Inflammatory macrophage treated with lipopolysaccharide for 1 hour (primary cell): ENCODE measurements around the gene MRGPRD.

ENCODE experiments used
- DNase-seq, 2 donors: peaks; one replicate each; pipeline ENCODE4 v3.0.0-alpha.2; 2020 to 2022

MRGPRD gene

DNA sequence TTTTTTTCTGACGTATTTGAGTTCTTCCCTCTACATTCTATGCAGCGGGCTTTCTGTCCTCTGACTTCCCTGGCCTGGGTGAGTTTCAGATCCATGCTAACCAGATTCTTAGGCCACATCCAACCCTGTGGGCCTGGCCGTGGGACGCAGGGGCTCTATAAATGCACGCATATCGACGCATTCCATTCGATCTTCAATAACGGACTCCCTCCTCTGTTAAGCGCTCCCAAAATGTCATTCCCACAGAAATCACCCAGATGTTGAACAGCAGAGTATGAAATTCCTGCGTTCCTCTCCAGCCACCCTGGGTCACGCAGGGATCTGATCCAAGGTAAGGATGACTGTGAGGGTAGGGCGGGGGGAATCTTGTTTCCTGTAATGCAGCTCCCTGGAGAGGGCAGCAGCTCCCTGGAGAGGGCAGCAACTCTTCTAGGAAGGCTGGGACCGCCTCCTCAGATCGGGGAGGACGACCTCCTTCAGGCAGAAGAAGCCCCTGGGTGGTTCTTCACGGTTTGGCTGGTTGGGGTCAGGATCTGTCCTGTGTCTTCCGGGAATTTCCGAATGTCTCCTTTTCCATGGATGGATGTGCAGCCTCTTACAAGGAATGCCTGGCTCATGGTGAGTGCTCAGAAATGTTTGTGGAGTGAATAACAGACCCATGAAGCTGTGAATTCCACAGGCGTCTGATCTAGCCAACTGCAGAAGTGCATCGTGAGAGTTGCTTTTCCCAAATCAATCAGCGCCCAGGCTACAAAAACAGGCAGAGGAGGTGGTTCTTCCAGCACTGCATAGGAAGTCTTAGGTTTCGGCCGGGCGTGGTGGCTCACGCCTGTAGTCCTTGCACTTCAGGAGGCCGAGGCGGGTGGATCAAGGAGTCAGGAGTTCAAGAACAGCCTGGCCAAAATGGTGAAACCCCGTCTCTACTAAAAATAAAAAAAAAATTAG, 12.2 kb downstream of the MRGPRD start:
- DNase-seq: no peak

DNA sequence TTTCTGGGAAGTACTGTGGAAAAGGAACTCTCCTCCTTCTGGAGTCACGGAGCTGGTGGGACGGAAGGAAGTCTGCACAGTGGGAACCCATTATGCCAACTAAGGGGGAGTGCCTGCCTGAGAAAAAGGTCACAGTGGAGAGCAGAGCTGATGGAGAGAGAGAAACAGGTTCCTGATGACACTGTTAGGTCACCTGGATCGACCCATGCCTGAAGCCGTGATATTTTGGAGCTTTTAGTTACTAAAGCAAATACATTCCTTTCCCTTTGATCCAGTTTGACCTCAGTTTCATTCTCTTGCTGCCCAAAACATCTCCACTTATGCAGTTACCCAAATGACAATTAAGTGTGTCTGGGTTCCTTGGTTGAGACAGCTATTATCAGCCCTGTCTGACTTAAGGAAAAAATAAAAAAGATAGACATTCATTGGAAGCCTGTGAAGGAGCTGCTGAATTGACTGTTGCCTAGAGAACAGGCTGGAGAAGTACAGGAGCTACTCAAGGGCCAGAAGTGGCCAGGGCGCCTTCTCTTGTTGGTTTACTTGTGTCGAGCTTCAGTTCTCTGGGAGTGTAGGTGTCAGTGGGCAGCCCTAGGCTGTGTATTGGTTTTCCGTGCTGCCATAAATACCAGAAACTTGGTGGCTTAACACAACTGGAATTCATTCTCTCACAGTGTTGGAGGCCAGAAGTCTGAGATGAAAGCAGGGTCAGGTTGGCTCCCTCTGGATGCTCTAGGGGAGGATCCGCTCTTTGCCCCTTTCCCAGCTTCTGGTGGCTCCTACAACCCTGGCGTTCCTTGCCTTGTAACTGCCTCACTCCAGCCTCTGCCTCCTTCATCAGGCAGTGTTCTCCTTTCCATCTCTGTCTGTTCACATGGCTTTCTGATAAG, 13.6 kb downstream of the MRGPRD start:
- no peak for DNase-seq

DNA sequence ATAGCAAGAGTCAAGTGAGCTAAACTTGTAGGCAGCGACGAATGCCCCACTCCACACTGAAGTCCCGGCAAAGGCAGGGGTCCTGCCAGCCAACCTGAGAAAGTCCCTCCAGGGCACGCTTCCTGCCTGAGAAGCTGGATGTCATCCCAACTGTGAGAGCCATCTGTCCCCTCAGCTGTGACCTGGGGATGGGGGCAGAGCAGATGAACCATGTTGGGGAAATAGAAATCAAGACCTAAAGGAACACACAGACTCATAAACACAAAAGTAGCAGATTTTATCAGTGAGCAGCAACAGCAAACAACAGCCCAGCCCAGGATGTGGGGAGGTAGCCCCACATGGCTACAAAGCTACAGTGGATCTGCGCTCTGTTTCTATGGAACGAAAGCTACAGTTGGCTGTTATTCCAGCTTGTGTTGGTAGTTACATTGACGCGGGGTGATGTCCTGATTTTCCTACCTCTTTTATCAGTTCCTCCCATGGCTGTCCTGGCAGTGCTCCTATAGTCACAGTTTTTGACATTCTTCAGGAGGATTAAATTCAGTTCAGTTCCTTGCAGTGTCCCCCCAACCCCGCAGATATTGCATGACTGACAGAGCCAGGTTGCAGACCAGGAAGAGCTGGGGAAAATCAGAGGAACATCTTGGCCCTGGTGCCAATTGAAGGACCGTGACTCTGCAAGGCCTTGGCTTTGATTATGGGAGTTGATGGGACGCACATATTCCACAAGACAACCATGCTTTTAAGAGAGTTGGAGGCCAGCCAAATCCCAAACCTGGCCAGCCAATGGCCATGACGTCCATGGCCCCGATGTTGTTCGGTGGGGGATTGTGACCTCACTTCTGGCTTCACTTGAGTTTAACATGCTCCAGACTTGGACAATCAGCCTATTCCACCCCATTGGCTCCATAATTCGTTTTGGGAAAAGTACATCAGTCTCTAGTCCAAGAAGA, 14.6 kb downstream of the MRGPRD start:
- DNase-seq: no peak

DNA sequence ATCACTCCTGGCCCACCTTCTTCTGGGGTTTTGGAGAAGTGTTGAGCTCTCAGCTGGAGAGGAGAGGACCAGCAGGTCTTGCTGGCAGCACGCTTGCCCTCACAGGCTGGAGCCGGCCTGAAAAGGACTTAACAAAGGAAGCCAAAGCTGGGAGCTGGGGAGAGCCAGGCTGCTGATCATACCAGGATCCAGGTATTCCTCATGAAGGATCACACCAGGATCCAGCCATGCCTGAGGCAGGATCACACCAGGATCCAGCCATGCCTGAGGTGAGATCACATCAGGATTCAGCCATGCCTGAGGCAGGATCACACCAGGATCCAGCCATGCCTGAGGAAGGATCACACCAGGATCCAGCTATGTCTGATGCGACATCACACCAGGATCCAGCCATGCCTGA, 17.0 kb downstream of the MRGPRD start:
- DNase-seq: no peak

DNA sequence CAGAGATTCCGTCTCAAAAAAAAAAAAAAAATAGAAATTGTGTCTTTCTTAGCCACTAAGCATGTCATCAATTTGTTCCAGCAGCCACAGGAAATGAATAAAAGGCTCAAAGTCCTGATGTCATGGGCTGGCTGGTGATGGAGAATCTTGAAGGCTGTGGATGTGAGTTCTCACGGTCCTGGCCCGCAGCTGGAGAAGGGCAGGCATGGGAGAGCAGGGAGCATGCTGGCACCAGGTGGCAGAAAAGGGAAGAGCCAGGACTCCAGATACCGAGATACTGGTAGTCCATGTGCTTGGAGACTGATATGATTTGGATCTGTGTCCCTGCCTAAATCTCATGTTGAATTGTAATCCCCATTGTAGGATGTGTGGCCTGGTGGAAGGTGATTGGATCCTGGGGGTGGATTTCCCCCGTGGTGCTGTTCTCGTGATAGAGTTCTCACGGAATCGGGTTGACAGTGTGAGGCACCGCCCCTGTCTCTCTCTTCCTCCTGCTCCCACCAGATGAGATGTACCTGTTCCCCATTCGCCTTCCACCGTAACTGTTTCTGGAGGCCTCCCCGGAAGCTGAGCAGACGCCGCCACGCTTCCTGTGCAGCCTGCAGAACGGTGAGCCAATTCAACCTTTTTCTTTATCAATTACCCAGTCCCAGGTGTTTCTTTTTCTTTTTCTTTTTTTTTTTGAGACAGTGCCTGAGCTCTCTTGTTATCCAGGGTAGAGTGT, 18.1 kb downstream of the MRGPRD start:
- DNase-seq: no peak

DNA sequence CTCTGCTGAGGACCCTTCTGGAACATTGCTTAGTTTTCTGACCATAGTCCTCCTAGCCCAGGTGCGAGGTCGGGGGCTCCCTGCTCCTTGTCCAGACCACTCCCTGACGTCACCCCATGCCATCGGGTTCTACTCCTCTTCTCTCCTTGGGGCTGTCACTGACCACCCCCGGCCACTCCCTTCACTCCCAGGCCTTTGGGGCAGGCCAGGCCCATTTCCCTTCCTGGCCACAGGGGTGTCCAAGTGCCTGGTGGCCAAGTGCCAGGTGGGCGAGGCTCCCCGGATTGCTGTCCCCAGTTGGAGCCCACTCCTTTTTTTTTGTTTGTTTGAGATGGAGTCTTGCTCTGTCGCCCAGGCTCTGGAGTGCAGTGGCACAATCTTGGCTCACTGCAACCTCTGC, 19.5 kb downstream of the MRGPRD start:
- no peak for DNase-seq

DNA sequence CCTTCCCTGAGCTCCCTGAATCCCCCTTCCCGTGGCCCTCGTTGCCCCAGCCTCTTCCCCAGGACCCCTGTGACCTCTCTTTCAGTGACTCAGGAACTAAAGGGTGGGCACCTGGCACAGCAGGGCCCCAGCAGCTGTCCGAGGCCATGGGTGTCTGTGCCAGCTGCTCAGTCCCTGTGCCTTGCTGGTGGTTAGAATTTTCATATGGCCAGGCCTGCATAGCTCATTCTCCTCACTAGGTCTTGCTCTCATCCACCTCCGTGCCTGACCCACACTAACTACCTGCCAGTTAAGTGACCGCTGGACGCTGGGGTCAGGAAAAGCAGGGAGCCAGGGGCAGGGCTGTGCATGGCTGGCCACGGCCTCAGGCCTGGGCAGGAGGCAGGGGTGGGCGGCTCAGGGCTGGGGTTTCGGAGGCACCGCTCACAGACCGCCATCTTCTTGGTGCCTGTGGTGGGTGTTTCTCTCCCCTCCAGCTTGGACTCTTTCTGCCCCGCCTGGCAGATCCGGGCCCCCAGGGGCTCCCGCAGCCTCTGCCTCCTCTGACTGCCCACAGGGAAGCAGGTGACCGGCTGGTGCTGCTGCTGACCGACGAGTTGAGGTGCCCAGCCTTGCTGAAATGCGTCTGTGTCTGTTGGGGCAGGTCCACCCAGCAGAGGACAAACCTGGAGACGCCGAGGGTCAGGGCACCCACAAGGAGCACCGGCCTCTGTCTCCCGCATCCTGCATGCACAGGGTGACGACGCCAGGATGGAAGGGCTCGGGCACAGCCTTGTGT, 20.3 kb downstream of the MRGPRD start:
- DNase-seq: no peak

DNA sequence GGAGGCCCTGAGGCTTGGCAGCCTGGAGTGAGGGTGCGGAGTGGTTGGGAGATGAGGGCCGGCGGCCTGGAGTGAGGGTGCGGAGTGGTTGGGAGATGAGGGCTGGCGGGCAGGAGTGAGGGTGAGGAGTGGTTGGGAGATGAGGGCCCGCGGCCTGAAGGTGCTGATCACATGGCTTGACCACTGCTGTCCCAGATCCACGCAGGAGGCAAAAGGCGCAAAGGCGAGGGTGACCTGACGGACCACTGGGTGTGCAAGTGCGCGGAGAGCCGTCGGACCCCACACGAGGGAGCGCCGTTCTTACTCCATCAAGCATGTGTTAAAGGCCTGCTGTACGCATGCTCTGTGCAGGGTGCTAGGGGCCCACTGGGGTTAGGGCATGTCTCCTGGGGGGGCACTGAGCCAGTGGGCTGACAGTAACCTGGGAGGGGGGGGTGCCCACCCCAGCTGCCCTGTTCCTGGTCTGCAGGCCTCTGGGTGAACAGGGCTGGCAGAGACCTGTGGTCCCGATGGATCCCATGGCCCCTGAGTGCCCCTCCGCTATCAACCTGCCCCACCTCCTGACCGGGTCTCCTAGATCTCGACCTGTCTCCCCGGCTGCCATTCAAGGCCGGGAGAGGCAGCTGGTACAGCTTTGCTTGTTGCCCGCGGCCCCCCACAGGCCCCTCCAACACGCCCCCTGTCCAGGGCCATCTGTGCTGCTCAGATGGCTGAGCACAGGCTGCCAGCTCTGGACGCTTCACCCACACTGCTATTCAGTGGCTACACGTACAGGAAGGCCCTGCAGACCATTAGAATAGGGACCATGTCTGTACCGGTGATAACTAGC, 21.1 kb downstream of the MRGPRD start:
- DNase-seq: no peak

DNA sequence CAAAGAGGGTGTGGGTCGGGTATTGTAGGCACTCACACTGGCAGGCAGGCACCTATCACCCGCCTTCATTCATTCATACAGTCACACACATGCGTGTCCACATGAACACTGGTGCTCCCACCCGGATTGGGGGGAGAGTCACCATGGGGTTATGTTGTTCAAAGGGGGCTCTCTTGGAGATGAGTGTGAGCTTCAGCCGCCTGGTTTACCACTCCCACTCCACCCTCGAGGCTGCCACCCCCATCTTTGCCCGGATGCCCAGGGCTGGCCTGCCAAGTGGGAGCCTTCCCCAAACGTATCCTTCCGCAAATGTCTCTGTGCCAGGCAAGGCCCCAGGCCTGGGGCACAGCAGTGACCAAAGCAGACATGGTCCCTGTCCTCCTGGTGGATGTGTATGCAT, 22.6 kb downstream of the MRGPRD start:
- no peak for DNase-seq

DNA sequence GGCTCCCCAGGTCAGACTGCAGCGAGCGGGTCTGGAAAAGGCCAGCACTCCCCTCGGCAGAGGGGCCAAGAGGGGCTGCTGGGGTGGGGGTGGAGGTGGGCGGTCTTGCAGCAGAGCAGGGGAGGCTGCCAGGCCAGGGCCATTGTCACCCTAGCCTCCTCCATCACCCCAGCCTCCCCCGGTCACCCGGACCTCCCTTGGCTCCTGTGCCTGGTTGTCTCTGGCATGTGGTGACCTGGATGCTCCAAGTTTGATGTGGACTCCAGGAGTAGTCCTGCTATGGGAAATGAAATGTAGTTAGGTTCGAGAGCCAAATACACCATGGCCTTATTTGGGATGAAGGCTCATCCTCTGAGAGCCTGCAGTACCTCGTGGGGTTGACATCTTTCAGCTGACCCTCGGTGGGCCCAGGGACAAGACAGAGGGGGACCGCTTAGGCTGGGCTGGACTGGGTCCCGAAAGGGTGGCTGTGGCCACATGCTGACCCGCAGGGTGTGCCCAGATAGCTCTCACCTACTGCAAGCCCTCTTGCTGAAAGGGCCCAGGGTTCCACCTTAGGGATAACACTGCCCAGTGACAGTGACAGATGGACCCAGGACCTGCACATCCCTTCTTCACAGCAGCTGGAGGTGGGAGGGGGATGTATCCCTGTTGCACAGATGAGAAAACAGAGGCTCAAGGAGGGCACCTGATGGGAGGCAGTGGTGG, 24.1 kb downstream of the MRGPRD start:
- no peak for DNase-seq

DNA sequence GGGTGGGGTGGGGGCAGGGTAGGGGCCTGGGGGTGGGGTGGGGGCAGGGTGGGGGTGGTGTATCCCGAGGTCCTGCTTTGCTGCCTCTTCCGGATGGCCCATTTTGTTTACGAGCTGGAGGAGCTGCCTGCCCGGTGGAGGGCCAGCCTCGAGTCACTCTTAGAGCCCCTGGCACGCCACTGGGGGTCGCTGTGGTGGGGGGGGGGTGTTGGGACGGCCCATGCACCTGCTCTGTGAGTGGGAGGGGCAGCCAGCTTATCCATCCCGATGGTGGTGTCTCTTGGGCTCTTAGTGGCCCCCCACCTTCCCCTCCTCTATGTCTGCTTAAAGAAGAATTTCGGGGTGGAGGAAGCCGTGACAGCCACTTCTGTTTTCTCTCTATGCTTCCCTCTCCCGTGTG, 24.6 kb downstream of the MRGPRD start:
- no peak for DNase-seq

DNA sequence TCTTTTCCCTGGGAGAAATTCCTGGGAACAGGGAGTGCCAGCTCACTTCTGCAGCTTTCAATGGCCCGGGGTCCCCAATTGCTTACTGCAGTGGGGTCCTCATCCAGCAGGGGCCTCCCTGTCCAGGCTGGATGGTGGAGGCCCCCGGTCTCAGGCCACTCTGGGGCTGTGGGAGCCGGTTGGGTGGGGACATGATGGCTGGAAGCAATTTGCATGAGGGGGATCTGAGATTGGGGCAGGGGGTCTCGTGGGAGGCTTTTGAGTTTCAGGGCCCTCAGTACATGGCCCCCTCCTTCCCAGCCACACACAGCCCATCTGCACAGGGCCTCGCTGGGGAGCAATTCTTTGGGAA, 25.2 kb downstream of the MRGPRD start:
- DNase-seq: no peak

DNA sequence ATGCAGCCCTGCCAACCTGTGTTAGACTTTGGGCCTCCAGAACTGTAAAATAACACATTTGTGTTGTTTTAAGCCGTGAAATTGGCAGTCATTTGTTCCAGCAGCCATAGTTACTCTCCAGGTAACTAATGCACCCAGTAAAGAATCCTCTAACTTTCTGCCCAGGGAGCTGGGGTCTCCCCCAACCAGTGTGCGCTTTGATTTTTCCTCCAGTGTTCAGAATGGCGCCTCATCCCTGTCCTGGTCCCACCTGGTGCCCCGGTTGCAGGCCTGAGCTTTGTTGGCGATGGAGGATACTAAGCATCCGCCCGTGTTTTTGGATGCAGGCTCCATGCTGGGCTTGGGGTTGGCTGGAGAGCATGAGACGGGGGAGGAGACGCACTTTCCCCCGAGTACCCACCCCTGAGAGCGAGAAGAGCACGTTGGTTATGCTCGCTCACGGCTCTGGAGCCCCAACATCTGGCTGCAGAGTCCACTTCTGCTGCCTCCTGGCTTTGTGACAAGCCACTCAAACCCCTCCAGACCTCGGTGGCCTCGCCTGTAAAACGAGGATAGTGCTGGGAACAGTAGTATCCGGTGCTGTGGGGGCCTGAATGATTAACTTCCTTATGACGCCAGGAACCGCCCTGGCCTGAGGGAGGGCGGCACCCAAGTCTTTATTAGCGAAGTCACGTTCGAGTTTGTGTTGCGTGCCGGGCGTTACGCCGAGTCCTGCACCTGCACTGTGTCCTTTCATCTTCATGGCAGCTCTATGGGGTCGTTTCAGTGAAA, 25.8 kb downstream of the MRGPRD start:
- DNase-seq: peak; percentile 35 to 53

DNA sequence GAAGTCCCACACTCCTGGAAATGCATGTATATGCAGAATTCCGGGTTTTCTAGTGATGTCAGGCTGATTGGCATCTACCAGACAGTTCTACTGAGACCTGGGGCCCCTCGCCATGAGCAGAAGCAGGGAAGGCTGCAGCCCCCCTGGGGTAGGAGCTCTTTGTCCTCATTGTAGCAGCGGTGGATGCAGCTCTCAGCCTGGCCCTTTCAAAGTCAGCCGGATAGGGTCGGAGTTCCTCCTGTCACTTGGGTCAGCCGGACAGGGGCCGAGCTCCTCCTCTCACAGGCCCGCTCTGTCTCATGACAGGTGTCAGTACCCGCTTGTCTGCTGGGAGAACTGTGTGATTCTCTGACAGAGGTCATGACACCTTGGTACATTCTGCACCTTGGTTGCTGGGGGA, 30.0 kb downstream of the MRGPRD start:
- no peak for DNase-seq

DNA sequence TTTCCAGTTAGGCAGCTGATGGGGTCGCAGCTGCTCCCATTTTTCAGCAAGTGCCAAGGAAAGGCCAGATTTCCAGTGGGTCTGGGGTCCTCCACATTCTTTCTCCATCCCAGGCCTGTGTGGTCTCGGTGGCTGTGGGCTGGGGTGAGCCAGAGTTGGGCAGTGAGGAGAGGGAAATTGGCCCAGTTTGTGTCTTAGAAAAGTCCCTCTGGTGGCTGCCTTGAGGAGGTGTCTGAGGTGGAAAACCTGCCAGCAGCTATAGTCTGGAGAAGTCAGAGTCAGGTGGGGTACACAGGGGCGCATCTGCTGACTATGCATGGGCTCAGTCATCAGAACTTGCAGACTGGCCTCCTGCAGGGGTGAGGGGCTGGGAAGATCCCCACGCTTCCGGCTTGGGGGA, 30.5 kb downstream of the MRGPRD start:
- peak in 1 of 2 donors; percentile 6 for DNase-seq

DNA sequence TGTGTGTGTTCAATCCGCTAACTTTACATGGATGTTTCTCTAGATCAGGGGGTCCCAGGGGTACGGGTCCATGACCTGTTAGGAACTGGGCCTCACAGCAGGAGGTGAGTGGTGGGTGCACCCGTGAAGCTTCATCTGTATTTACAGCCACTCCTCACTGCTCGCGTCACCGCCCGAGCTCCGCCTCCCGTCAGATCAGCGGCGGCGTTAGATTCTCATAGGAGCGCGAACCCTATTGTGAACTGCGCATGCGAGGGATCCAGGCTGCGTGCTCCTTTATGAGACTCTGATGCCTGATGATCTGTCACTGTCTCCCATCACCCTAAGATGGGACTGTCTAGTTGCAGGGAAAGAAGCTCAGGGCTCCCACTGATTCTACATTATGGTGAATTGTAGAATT, 31.9 kb downstream of the MRGPRD start:
- no peak for DNase-seq

DNA sequence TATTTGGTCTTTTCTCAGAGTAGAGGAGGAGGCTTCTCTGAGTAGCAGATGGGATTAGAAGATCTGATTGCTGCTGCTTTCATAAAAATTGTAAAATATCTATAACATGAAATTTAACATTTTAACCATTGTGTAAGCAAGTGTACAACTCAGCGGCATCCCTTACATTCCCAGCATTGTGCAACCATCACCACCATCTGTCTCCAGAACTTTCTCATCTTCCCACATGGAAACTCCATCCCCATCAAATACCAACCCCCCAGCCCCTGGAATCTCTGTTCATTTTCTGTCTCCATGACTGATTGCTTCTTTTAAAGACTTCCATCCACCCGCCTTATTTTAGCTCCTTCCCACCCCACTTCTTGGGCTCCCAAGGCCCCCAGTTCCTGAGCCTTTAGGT, 32.3 kb downstream of the MRGPRD start:
- no peak for DNase-seq

DNA sequence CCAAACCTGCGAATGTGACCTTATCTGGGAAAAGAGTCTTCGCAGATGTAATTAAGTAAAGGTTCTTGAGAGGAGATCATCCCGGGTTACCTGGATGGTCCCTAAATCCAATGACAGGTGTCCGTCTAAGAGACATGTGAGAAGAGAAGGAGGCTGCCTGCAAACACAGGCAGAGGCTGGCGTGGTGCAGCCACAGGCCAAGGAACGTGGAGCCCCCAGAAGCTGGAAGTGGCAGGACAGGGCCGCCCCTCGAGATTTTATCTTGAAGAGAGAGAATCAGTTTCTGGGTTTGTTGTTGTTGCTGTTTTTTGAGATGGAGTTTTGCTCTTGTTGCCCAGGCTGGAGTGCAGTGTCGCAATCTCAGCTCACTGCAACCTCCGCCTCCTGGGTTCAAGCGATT, 33.6 kb downstream of the MRGPRD start:
- DNase-seq: no peak
